ENCODE measurements around the gene ADSL. TPM values are rescaled to one million over a fixed set of nuclear protein-coding genes. Genes with fewer than 3 reads are reported as not detected.

The ADSL gene
- total RNA-seq, 1 donor = 155 TPM

DNA sequence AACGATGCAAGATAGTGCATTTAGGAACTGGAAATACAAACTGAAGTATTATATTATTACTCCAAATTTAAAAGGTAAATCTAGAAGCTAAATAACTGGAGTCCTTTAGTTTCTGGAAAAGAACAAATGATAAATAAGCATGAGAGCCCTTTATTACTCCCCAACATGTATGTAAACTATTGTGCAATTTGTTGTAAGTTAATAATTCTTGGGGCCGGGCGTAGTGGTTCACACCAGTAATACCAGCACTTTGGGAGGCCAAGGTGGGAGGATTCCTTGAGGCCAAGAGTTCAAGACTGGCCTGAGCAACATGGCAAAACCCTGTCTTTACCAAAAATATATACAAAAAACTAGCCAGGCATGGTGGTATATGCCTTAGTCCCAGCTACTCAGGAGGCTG, 35.2 kb downstream of the ADSL start:
- Histone ChIP-seq H3K27me3 (ENCODE audit: insufficient read depth, low read length) (no peaks in the 10 kb centered on the region), H3K79me2 (ENCODE audit: insufficient read depth, low read length) (peaks cover 64% of the 10 kb centered on the region), H4K20me1 (ENCODE audit: insufficient read depth, low read length) (peaks cover 7% of the 10 kb centered on the region), H3K36me3 (ENCODE audit: insufficient read depth, low read length) (no peaks in the 10 kb centered on the region), H3K4me3 (ENCODE audit: insufficient read depth, low read length) (no peak overlapping the region), H3K4me1 (ENCODE audit: insufficient read depth, low read length) (peaks cover 18% of the 10 kb centered on the region), H3K27ac (ENCODE audit: low read depth, low read length) (no peak overlapping the region), H2AFZ (ENCODE audit: low read length) (no peak overlapping the region), H3K9me3 (ENCODE audit: low read depth, low read length) (no peaks in the 10 kb centered on the region), H3K4me2 (ENCODE audit: insufficient read depth, low read length) (no peak overlapping the region)
- DNase-seq (ENCODE audit: insufficient read length, low spot score, missing footprints) = no peak
- no peak for TF ChIP-seq CTCF (IDR thresholded peaks at IDR 0.05; ENCODE audit: extremely low read depth, low read depth, low read length)

DNA sequence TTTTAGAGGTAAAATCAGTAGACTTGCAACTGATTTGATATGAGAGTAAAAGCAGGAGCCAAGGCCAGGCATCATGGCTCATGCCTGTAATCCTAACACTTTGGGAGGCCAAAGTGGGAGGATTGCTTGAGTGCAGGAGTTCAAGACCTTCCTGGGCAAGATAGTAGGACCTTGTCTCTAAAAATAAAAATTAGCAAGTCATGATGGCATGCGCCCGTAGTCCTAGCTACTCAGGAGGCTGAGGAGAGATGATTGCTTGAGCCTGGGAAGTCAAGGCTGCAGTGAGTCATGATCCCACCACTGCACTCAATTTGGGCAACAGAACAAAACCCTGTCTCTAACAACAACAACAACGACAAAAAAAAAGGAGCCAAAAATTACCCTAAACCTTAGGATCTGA, 37.6 kb downstream of the ADSL start:
- peaks cover 5% of the 10 kb centered on the region for H4K20me1 ChIP-seq (ENCODE audit: insufficient read depth, low read length)
- no peaks in the 10 kb centered on the region for H3K9me3 ChIP-seq (ENCODE audit: low read depth, low read length)
- peak overlapping the region; percentile 80 for H3K27ac ChIP-seq (ENCODE audit: low read depth, low read length)
- no peak overlapping the region for H2AFZ ChIP-seq (ENCODE audit: low read length)
- peaks cover 18% of the 10 kb centered on the region for H3K4me1 ChIP-seq (ENCODE audit: insufficient read depth, low read length)
- DNase-seq (ENCODE audit: insufficient read length, low spot score, missing footprints) = no peak
- H3K4me3 ChIP-seq (ENCODE audit: insufficient read depth, low read length) = no peak overlapping the region
- H3K27me3 ChIP-seq (ENCODE audit: insufficient read depth, low read length) = no peaks in the 10 kb centered on the region
- H3K36me3 ChIP-seq (ENCODE audit: insufficient read depth, low read length) = no peaks in the 10 kb centered on the region
- H3K4me2 ChIP-seq (ENCODE audit: insufficient read depth, low read length) = peak overlapping the region; percentile 25
- H3K79me2 ChIP-seq (ENCODE audit: insufficient read depth, low read length) = peaks cover 63% of the 10 kb centered on the region
- no peak for TF ChIP-seq CTCF (IDR thresholded peaks at IDR 0.05; ENCODE audit: extremely low read depth, low read depth, low read length)

GRCh38 chr22:40385036-40385782, 38.9 kb downstream of the ADSL start:
- peak; percentile 58 for DNase-seq (ENCODE audit: insufficient read length, low spot score, missing footprints)
- Histone ChIP-seq H3K4me1 (ENCODE audit: insufficient read depth, low read length) (peaks cover 18% of the 10 kb centered on the region), H2AFZ (ENCODE audit: low read length) (no peak overlapping the region), H3K79me2 (ENCODE audit: insufficient read depth, low read length) (peaks cover 54% of the 10 kb centered on the region), H3K27me3 (ENCODE audit: insufficient read depth, low read length) (no peaks in the 10 kb centered on the region), H3K4me2 (ENCODE audit: insufficient read depth, low read length) (no peak overlapping the region), H3K4me3 (ENCODE audit: insufficient read depth, low read length) (no peak overlapping the region), H3K9me3 (ENCODE audit: low read depth, low read length) (no peaks in the 10 kb centered on the region), H3K27ac (ENCODE audit: low read depth, low read length) (peak overlapping the region; percentile 80), H3K36me3 (ENCODE audit: insufficient read depth, low read length) (no peaks in the 10 kb centered on the region), H4K20me1 (ENCODE audit: insufficient read depth, low read length) (peaks cover 5% of the 10 kb centered on the region)
- no peak for TF ChIP-seq CTCF (IDR thresholded peaks at IDR 0.05; ENCODE audit: extremely low read depth, low read depth, low read length)

DNA sequence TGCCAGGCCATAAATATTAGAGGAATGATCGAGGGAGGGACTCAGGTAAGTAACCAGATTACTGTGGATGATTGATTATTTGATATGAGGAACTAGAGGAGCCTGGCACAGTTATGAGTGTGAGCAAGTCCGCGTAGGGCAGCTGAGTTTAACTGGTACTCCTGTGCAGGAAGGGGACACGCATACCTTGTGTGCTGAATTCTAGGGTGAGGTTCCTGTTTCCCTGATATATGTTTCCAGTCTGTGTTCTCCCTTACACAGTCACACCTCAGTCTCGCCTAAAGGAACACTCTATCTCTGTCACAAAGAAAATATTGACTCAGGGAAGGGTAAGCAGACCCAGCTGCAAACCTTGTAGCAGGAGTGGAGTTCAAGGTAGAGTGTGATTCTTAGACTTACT, 41.4 kb downstream of the ADSL start:
- Histone ChIP-seq H3K4me3 (ENCODE audit: insufficient read depth, low read length) (no peak overlapping the region), H3K4me2 (ENCODE audit: insufficient read depth, low read length) (no peak overlapping the region), H3K27ac (ENCODE audit: low read depth, low read length) (no peak overlapping the region), H3K9me3 (ENCODE audit: low read depth, low read length) (no peaks in the 10 kb centered on the region), H3K79me2 (ENCODE audit: insufficient read depth, low read length) (peaks cover 42% of the 10 kb centered on the region), H3K4me1 (ENCODE audit: insufficient read depth, low read length) (peaks cover 18% of the 10 kb centered on the region), H3K27me3 (ENCODE audit: insufficient read depth, low read length) (no peaks in the 10 kb centered on the region), H4K20me1 (ENCODE audit: insufficient read depth, low read length) (no peaks in the 10 kb centered on the region), H2AFZ (ENCODE audit: low read length) (no peak overlapping the region), H3K36me3 (ENCODE audit: insufficient read depth, low read length) (no peaks in the 10 kb centered on the region)
- TF ChIP-seq CTCF (IDR thresholded peaks at IDR 0.05; ENCODE audit: extremely low read depth, low read depth, low read length) = no peak
- no peak for DNase-seq (ENCODE audit: insufficient read length, low spot score, missing footprints)

All from osteoblast (primary cell).